HG03442 (cell line): ENCODE measurements around the gene PAQR5.

Experiments
- ATAC-seq: cut with Tn5 transposase; IDR thresholded peaks from one replicate; pipeline ENCODE4 v1.9.1; 2021; ENCODE audit warnings: mild to moderate bottlenecking, moderate library complexity; ENCODE audit not compliant: unreplicated experiment

PAQR5 gene

DNA sequence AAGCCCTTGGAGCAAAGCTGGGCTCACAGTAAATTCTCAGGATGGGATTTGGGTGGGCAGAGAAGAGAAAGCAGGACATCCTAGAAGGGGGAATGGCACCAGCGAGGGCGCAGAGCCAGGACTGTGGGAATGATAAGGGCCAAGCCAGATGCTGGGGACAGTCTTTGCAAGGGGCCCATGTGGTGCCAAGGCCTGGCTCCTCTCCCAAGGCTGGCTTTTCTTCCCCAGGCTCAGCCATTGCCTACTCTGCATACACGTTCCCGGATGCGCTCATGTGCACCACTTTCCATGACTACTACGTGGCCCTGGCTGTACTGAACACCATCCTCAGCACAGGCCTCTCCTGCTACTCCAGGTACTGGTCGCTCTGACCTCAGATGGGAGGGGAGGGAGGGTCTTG lies 90.7 kb downstream of the PAQR5 start:
- ATAC-seq, result no peak

DNA sequence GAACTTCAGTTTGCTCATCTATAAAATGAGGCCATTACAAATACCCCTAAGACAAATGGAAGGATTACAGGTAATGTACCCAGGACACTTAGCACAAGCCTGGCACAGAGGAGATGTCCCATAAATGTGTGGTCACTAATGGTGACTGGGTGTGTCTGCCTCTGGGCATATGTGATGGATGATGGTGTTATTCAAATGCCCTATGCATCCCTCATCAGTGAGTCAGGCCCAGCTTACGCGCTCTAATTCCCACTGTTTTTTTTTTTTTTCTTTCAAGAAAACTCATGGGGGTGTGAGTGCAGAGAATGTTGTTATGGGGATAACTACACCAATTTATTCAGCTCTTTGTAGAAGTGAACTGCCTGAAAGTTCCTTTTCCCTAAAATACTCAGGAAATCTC lies 91.9 kb downstream of the PAQR5 start:
- no peak for ATAC-seq

DNA sequence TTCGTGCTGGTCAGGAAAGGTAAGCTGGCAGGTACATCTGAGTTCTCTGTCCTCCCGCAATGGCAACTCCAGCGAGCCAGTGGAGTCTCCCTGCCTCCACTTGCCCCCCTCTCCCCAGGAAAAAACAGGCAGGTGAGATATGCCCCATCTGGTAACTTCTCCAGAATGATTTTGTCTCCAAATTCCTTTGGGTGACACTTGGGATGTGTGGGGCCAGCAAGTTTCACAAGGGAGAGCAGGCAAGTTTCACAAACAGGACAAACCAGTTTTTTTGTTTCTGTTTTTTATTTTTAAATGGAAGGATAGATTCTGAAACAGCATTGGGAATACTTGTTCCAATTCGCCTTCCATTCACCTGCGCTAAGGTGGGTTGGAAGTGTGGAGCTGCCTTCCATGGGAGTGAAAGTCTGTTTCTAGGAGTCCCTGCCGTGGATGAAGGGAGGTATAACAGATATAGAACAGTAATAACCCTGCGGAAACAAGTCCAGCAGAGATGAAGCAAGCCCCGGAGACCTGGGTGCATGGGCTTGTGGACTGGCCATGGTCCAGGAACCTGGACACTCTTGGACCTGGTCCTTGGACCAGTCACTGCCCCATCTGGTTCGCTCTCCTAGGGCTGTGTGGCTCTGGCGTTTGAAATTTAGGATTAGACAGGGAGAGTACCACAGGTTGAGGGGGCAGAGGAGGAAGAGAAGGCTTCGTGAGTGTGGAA lies 92.5 kb downstream of the PAQR5 start:
- no peak for ATAC-seq

DNA sequence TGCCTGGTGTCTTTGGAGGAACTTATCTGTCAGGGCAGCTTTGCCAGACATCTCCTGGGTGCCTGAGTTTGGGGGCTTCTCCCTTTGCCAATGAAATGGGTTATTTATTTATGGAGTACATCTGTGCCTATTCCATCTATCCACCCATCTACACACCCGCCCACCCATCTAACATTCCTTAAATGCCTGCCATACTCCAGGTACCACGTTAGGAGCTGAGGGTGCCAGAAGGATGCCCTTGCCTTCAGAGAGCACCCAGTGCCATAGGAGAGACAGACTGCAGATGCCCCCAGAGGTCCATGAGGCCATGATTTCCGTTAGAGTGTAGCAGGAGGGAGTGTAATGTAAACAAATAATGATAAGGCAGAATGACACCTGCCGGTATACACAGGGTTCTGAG lies 93.6 kb downstream of the PAQR5 start:
- ATAC-seq, result no peak

DNA sequence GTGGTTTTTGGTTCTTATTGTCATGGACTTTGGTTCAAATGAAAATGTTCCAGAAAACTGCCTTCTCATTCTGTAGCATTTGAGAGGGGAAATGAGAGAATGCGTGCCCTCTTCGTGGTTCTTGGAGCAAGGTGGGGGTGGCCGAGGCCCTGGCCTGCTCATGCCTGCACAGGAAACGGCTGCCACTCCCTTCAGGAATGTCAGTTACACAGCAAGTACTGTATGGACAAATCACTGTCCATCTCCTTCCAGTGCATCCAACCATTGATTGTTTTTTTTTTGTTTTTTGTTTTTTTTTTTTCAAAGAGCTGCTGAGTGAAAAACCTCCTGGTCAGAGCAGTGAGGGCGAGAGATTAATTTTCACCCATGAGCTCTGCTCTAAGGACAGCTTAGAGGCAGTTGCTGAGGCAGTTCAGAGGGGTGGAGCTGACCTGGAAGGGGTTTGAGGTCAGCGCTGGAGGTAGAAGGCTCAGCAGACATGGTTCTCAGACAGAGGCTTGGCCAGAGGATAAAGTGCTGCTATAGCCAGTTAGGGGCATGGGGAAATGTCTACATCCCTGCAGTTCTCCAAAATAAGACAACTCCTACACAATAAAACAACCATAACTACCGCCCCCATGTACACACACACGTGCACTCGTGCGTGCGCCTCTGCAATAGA lies 95.2 kb downstream of the PAQR5 start:
- ATAC-seq, result no peak

DNA sequence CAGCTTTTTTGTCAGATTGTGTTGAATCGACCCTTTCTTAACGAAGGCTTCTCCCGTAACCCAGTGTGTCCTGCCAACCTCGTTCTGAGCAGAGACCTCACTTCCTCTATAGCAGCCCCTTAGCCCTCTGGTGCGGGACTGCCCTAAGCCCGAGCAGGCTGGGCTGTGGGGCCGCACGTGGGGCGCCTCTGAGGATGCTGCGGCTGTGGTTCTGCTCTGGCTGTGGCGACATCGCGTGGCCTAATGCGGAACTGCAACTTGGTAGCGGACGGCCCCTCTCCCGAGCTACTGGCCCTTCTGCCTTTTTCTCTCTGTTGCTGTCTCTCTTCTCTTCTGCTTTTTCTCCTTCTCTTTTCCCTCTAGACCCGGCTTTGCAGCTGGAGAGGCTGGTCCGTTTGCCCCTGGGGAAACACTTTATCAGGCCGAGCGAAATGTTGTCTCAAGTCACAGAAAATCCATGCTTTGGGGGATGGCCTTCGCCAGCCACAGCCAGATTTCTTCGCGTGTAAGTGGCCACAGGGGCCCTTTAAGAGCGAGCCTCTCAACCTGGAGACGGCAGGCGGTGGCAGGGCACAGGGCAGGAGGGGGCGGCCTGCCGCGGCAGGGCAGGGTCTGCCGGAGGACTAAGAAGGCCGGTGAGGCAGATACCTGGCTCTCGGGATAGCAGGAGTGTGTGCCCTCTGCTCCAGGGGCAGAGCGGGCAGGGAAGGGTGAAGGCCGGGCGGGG lies 96.0 kb downstream of the PAQR5 start:
- ATAC-seq, result no peak

DNA sequence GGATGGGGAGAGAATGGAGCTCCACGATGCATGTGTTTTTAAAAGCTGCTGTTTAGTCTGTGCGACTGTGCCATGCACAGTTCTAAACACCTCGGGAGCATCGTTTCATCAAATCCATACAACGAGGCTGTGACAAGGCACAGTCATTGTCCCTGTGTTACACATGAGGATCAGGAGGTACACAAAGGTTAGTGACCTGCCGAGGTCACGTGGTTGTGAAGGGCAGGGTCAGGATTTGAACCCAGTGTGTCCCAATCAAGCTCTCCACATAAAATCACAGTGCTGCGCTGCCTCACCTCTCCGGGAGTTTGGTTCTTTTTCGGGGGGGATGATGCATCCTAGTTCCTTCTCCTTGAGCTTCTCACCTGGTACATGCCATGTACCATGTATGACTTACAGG lies 96.7 kb downstream of the PAQR5 start:
- no peak for ATAC-seq

DNA sequence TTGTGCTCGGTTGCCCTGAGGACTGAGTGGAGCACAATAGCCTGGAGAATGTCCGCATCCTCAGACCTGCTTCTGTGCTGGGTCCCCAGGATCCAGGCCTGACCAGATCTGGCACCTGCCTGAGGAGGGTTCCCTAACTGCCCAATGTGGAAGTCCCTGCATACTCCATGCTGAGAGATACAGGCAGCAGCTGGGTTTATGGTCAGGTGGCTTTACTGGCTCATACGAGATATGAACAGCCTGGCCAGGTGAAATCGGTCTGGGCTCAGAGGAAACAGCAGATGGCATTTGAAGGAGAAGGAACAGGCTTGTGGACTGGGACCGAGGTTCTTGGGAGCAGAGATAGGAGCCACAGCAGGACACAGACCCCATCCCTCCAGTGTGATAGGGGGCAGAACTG lies 97.3 kb downstream of the PAQR5 start:
- ATAC-seq, result no peak

DNA sequence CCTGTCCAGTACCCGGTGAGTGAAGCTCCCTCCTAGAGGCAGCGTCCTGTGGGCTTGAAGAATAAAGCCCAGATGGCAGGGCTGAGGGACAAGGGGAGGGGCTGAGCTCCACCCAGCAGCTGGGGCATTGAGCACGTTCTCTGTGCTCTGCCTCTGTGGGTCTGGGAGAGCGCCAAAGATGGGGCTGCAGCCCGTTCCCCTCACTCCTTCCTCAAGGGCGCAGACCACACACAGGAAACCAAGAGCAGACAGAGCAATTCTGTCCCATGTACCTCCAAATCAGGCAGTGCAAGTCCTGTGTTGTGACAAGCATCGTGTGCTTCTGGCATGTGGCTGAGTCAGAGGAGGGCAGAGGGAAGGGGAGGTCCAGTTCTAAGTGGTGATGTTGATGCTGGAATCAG lies 99.8 kb downstream of the PAQR5 start:
- ATAC-seq, result no peak

DNA sequence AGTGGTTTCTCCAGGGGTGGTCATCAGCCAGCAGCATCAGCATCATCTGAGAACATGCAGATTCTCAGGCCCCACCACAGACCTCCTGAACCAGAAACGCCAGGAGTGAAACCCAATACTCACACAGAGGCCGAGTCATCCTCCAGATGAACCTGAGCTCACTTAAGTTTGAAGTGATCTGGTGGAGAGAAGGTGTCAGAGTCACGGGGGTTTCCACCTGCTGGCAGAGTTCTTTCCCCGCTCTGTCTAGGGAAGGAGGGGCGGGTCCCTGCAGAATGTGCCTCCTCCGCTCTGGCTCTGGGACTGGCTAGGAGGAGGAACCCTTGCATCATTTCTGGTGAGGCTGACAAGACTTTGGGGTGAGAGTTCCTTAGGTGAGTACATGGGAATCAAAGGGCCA lies 102.1 kb downstream of the PAQR5 start:
- ATAC-seq, result no peak

DNA sequence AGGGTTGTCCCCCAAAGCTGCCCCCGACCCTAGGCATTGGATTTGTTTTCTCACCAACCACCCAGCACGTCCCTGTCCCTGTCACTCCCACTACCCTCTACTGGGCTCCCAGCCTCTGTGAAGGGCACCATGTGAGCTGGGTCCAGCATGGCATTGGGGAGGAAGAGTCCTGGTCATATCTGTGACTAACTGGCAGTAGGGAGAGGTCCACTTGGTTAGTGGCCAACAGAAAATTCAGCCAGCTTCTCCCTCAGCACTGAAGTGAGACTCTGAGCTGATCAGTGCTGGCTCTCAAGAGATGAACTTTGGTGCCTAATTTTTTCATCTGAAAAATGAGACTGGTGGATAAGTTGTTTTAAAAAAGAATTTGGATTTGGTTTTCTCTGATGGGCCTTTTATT lies 104.1 kb downstream of the PAQR5 start:
- no peak for ATAC-seq

DNA sequence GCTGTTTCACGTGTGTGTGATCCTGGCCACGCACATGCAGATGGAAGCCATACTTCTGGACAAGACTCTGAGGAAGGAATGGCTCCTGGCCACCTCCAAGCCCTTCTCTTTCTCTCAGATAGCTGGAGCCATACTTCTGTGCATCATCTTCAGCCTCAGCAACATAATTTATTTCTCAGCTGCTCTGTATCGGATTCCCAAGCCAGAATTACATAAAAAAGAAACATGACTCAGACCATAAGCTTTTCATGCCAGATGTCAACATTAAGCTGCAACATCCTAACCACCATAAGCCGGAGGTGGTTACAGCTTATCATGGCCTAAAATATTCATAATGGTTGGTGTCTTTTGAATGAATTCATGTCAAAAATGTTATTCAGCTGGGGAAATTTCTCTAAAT lies 104.9 kb downstream of the PAQR5 start:
- ATAC-seq, result no peak

DNA sequence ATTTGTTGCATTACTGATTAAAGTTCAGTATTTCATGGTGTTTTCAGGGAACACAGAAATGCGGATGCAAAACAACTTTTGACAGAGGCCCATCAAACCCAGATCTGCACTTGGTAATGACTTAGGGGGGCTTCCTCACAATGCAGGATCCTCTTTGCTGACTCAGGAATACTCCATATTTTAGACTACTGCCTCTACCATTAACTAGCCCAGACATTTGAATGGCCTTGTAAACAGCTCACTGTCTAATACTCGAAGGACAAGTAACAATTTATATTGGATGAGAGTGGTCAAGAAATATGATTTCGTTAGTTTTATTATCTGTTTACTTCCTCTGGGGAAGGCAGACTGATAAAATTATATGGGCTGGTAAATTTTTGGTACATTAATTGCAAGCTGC lies 106.4 kb downstream of the PAQR5 start:
- no peak for ATAC-seq

DNA sequence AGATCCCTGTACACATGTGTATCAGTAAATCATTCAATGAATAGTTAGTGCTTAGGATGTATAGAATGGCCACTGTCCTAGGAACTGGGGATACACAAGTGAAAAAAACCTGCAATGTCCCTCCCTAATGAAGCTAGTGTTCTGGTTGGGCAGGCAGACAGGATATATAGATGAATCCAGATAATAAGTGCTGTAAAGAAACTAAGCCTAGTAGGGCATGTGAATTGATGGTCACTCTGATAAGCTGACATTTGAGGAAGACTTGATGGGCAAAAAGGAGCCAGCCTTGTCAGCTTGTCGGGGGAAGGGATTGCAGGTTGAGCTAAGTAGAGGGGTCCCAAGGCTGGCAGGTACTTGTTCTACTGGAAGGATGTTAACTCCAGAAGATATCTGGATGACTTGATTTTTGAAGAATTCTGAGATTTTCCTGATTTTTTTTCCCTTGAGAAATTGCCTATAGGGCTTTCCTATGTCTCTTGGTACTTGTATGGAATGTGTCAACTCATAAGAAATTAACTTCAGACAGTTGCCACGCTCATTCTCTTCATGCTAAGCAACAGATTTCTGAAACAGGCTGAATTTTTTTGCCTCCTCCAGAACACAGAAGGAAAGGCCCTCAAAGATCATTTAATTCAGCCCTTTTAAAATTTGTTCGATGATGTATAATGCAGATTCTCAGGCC lies 109.1 kb downstream of the PAQR5 start:
- ATAC-seq, result no peak

DNA sequence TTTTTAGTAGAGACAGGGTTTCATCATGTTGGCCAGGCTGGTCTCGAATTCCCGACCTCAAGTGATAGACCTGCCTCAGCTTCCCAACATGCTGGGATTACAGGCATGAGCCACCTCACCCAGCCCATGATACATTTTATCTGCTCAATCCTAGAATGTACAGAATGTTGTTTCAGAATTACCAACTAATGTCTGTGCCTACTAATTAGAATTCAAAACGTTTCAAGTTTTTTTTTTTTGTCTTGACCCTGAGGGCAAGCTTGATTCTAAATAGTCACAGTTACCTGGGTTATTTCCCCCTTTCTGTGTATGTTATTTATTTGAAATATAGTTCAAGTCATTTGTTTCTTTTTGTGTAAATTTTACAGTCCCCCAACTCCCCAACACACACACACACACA lies 110.1 kb downstream of the PAQR5 start:
- no peak for ATAC-seq

DNA sequence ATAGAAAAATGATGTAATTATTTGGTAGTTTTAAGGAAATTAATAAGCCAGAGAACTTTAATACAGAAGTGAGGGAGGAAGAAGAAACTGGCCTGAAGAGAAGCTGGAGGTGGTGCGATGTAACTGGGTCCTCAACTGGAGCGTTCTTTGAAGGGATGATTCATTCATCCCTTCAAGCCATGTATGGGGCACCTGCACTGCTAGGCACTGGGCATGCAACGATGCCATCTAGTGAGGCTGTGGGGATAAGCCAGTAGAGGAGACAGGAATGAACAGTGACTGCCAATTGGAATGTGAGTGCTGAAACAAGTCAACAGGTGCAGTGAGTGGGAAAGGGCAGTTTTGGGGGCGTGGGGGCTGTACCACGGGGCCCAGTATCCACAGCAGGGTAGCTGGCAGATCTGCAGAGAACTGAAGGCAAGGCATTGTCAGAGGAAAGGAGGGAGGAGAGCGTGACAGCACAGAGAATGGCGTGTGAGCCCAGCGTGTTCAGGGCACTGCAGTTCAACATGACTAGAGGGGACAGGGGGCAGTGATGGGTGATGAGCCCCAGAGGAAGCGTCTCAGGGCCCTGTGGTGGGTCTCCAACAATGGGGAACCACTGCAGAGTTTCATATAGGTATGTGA lies 111.6 kb downstream of the PAQR5 start:
- ATAC-seq, result no peak

DNA sequence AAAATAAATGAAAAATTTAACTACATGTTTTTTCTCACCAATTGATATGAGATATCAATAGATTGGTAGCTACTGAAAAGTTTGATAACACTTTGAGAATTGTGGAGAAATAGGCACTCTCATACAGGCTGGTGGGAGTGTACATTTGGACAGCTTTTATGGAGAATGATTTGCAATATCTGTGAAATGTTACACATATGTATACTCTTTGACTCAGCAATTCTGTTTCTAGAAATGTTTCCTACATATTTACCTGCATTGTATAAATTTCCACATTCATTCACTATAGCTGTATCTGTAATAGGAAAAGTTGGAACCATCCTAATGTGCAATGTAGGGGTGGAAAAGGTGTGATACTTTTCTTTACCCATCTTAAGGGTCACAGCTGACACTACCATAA lies 113.6 kb downstream of the PAQR5 start:
- ATAC-seq, result no peak

DNA sequence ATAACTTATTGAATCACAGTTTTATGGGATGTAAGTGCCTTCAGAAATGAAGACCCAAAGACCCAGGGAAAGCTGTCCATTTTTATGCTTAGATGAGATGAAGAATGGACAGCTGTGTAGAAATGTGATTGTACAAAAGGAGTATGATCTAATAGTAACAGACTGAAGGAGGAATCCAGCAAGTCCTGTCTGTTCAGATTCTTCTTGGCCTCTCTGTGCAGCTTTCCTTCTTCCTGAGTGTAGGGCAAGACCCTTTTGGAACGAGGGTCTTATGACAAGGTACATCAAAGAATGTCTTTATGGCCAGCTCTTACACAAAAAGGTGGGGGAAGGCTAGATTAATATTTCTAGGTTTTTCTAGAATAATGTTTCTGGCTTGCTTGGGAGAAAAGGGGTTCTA lies 114.0 kb downstream of the PAQR5 start:
- ATAC-seq, result no peak

DNA sequence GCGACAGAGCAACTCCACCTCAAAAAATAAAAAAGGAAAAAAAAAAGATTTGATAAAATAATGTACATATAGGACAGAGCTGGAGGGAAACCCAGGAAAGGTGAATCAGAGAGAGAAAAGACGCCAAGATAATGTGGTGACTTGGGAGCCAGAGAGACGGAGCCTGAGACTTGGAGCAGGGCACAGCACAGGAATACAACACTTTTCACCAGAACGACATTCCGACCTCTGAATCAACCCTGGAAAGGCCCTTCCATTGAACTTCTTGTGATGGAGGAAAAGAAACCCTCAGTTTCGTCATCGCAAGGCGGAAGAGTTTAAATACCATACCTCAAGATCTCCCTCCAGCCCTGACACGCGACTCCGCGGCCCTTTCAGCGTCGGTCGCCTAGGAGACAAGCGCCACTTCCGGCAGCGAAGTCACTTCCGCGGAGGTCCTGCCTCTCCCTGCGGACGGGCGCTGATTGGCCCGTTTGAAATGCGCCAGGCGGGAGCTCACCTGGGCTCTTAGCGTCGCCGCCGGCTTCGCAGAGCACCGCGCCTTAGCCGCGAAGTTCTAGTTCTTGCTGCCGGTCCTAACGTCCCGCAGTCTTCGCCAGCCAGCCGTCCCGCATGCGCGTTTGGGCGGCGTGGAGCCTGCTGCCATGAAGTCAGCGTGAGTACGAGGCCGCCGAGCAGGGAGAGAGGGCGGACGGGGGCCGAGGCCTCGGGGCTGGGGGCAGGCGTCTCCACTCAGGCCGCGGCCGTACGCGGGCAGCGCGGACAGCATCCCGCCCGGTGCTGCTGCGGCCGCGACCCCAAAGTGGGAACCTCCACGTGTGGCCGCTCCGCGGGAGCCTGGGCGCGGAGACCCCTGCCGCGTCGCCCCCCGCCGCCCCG lies 115.3 kb downstream of the PAQR5 start, which contains the start of gene KIF23:
Gene KIF23 (plus strand): TSS at position 528 of the 879 bp plus-strand sequence. CDS start 117 bp downstream, at position 645.
- ATAC-seq, result peak; percentile 86

DNA sequence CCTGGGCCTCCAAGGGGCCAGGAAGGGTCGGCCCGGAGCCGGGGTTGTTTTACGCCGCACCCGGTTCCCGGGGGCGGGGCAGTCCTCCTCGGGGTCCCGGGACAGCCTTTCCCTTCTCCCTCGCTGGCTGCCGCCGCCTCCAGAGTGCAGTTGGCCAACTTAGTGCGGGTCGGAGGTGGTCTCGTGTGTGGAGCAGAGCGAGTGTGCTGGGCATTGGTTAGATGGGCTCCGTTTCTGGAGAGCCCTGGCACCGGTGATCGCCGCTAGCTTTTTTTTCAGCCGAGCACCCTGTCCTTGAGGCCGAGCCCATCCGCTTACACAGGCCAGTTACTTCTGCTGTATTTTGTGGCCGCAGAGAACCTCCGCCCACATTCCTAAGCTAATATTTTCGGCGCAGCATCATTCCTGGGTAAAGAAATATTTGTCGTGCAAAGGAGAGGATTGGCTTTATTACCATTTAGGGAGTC lies 116.0 kb downstream of the PAQR5 start:
- ATAC-seq, result peak; percentile 22
